K562 (cell line): ENCODE measurements around the gene SEC22A. TPM values are rescaled to one million over a fixed set of nuclear protein-coding genes. Genes with fewer than 3 reads are reported as not detected.

ENCODE experiments used
- ATAC-seq: fragments of 200-7000 bp; cut with Tn5 transposase; 3 replicates; pipeline ENCODE4 v1.9.1; 2020; ENCODE audit warnings: moderate library complexity
- BruUV-seq: library from RNA; stranded (reverse); fragments of 400-500 nt; replicated peaks from 2 replicates; lab custom pipeline; 2021; lab: Mats Ljungman, UMichigan
- CTCF ChIA-PET: fragments of 300-600 bp; formaldehyde crosslinking; extraction: SDS; loops from one replicate; lab custom pipeline; 2021; ENCODE audit warnings: low intra/inter-chr PET ratio; lab: Yijun Ruan, JAX
- POLR2A ChIA-PET: fragments of 300-600, 350-650 bp; sonication (Branson Sonifier 250); formaldehyde crosslinking; extraction: SDS; loops from one replicate; lab custom pipeline; 2021; ENCODE audit warnings: antibody characterized with exemption, inconsistent platforms; lab: Yijun Ruan, JAX
- DNase-seq, 4 experiments: peaks; one replicate each; pipeline versions ENCODE4 v3.0.0 to v3.0.0-alpha.2; 2011 to 2018; ENCODE audit warnings: low spot score in 3 of 4, mixed read lengths in 3 of 4; ENCODE audit errors: extremely low read depth in 1 of 4
- FAIRE-seq: peaks from 2 replicates; lab custom pipeline; 2011; peaks lifted over from hg19 to GRCh38; lab: Jason Lieb, UNC
- H2AFZ ChIP-seq: 2 replicates; pipeline ENCODE4 v1.6.0; 2011; ENCODE audit warnings: low read depth, low read length, control low read depth, inconsistent platforms
- H3K27ac ChIP-seq: fragments of 200-600 bp; 3 replicates; pipeline ENCODE4 v1.8.0; 2011; ENCODE audit warnings: low read depth, mild to moderate bottlenecking, control low read depth, inconsistent platforms, low read length, moderate library complexity, mixed read lengths; ENCODE audit errors: extremely low read depth
- H3K27me3 ChIP-seq, 2 experiments: fragments of 300-600 bp in 1 of 2; 2 replicates in 1 of 2; 3 replicates in 1 of 2; pipeline versions ENCODE4 v1.6.0 to v1.8.0; 2011; ENCODE audit warnings: inconsistent platforms in 2 of 2, low read length in 2 of 2, mild to moderate bottlenecking in 1 of 2, mixed read lengths in 1 of 2, moderate library complexity in 1 of 2; ENCODE audit not compliant: control insufficient read depth in 2 of 2, insufficient read depth in 2 of 2
- H3K36me3 ChIP-seq: fragments of 300-600 bp; 3 replicates; pipeline ENCODE4 v1.8.0; 2011; ENCODE audit warnings: mild to moderate bottlenecking, low read length, inconsistent platforms; ENCODE audit not compliant: control insufficient read depth, insufficient read depth
- H3K4me1 ChIP-seq, 2 experiments: fragments of 200-600 bp in 1 of 2; replicated peaks in 1 of 2; 2 replicates in 1 of 2; 3 replicates in 1 of 2; pipeline versions ENCODE4 v1.5.1 to v1.8.0; 2011; ENCODE audit warnings: inconsistent platforms in 2 of 2, low read length in 2 of 2, mild to moderate bottlenecking in 1 of 2, mixed read lengths in 1 of 2, moderate library complexity in 1 of 2; ENCODE audit not compliant: control insufficient read depth in 2 of 2, insufficient read depth in 2 of 2
- H3K4me2 ChIP-seq: 2 replicates; pipeline ENCODE4 v1.6.1; 2011; ENCODE audit warnings: low read length, control low read depth, inconsistent platforms, mixed read lengths; ENCODE audit not compliant: insufficient read depth
- H3K4me3 ChIP-seq: fragments of 200-600 bp; sonication (generic), shearing (Covaris generic); 2 replicates; pipeline ENCODE4 v1.5.1; 2016; ENCODE audit warnings: control low read depth, inconsistent platforms
- H3K79me2 ChIP-seq: fragments of 200-600 bp; 3 replicates; pipeline ENCODE4 v1.8.0; 2011; ENCODE audit warnings: low read length, inconsistent platforms; ENCODE audit not compliant: control insufficient read depth, insufficient read depth
- H3K9ac ChIP-seq, 2 experiments: 2 replicates each; pipeline versions ENCODE4 v1.6.0 to v1.6.1; 2011; ENCODE audit warnings: low read depth in 2 of 2, low read length in 2 of 2, control low read depth in 1 of 2, inconsistent platforms in 1 of 2, mild to moderate bottlenecking in 1 of 2, mixed read lengths in 1 of 2; ENCODE audit not compliant: insufficient read depth in 1 of 2
- H3K9me1 ChIP-seq: one replicate; pipeline ENCODE4 v1.6.0; 2011; ENCODE audit warnings: inconsistent platforms, mild to moderate bottlenecking, low read length, moderate library complexity; ENCODE audit not compliant: control insufficient read depth, insufficient read depth
- H3K9me3 ChIP-seq: replicated peaks from 2 replicates; pipeline ENCODE4 v1.5.1; 2011; ENCODE audit warnings: low read depth, low read length, inconsistent platforms; ENCODE audit not compliant: control insufficient read depth, insufficient read depth
- H4K20me1 ChIP-seq: replicated peaks from 2 replicates; pipeline ENCODE4 v1.6.1; 2011; ENCODE audit warnings: low read length, inconsistent platforms, mixed read lengths; ENCODE audit not compliant: control insufficient read depth, insufficient read depth
- KLF6 ChIP-seq: fragments of 250-450 bp; sonication (Bioruptor Pico); IDR thresholded peaks from 2 replicates; pipeline ENCODE4 v1.4.0; 2020; ENCODE audit warnings: mild to moderate bottlenecking, moderate library complexity, borderline replicate concordance
- PHF21A ChIP-seq: fragments of 450-650 bp; IDR thresholded peaks from 2 replicates; pipeline ENCODE4 v1.6.1; 2017; ENCODE audit warnings: low read depth, borderline replicate concordance
- SAFB2 ChIP-seq: fragments of 200-400 bp; formaldehyde crosslinking; IDR thresholded peaks from 2 replicates; pipeline ENCODE4 v1.6.1; 2018; ENCODE audit warnings: borderline replicate concordance, low read length, low read depth, moderate library complexity; ENCODE audit not compliant: severe bottlenecking
- WGBS: fragments of 100-300 bp; shearing (Covaris generic); methylation state at CpG from one replicate; pipeline ENCODE4 v1.1.6; 2016; ENCODE audit warnings: low coverage, mixed read lengths; ENCODE audit not compliant: insufficient coverage; ENCODE audit errors: missing lambda C conversion rate; 5-methylcytosine and 5-hydroxymethylcytosine counted together
- in situ Hi-C: fragments of 300-500 bp; cut with MboI; formaldehyde crosslinking; loops from 4 replicates; pipeline ENCODE4 v1.15.0; 2018; ENCODE audit warnings: inconsistent platforms, mixed read lengths
- intact Hi-C: fragments of 100-400 bp; cut with micrococcal nuclease; formaldehyde crosslinking; loops from 2 replicates; pipeline ENCODE4 v1.14.2; 2022
- polyA plus RNA-seq, 8 experiments: library from polyadenylated mRNA; depleted of rRNA in 4 of 8; stranded (reverse) in 5 of 8; unstranded in 3 of 8; fragments of >200 nt; fragmentation: Nextera tagmentation in 2 of 8; fragmentation: Illumina TruSeq in 1 of 8; extraction: Ambion mirVana in 2 of 8; extraction: Trizol in 1 of 8; gene quantifications; 2 replicates each; pipeline versions ENCODE4 v1.2.1 to v1.2.3, GENCODE V29; 2011 to 2014; ENCODE audit warnings: inconsistent platforms in 1 of 8, missing spikeins in 1 of 8
- total RNA-seq, 7 experiments: library from RNA; depleted of rRNA in 6 of 7; stranded (reverse); fragments of >200 nt in 6 of 7; fragmentation: Illumina TruSeq in 2 of 7; extraction: Trizol in 2 of 7; gene quantifications; 2 replicates each; pipeline versions ENCODE4 v1.2.1 to v1.2.3, GENCODE V29; 2011 to 2021; ENCODE audit warnings: low replicate concordance in 1 of 7
- TF ChIP-seq, protein P1 (sequence below): fragments of 450-650 bp; formaldehyde crosslinking; IDR thresholded peaks from 2 replicates; pipeline ENCODE4 v1.4.0; 2022; ENCODE audit warnings: missing genetic modification characterization

SEC22A gene
- total and polyA plus RNA-seq, 9 of the 15 experiments (the other 6 are each of a cell fraction or from before 2014, with no cell fraction given) = 7.9 to 44.5 (median 20.5) TPM

DNA sequence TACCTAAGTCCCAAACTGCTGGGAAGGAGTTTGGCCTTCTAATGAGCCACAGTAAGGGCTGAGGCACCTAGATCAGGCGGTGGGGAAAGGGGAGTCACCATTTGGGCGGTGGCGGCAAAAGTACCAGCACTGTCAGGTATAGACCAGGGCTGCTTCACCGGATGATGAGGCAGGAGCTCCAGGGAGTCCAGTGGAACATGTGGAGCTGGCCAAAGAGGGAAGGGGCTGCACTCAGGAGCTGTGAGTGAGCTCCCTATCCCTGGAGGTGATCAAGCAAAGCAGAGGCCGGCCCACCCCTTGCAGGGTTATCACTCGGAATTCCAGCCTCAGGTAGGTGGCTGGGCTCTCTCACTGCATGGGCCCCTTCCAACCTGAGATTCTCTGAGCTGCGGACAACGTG, 108.4 kb downstream of the SEC22A start:
- WGBS = 1% methylated on average over 8 of the region's 8 CpGs
- H3K9me3 ChIP-seq = no peaks in the 10 kb centered on the region
- no peak overlapping the region for H3K9ac ChIP-seq
- FAIRE-seq (no peak), DNase-seq (no peak)
- no peaks in the 10 kb centered on the region for H3K36me3 ChIP-seq
- CTCF ChIA-PET = no interaction called here
- no peak overlapping the region for H3K4me2 ChIP-seq
- intact Hi-C loops = no loop called here
- no peaks in the 10 kb centered on the region for H4K20me1 ChIP-seq
- H3K27ac ChIP-seq = no peak overlapping the region
- H3K79me2 ChIP-seq = no peaks in the 10 kb centered on the region
- peaks cover 7 to 25% of the 10 kb centered on the region in 2 experiments; a peak in 4 of 5 replicates for H3K27me3 ChIP-seq
- no peaks in the 10 kb centered on the region for H3K9me1 ChIP-seq
- POLR2A ChIA-PET = interaction anchor here (1.6 kb wide), 1 partner anchor 9 kb away, joined by 4 read pairs; no protein-coding TSS in a partner anchor
- H3K4me1 ChIP-seq = no peaks in the 10 kb centered on the region
- H3K4me3 ChIP-seq = no peak overlapping the region
- in situ Hi-C loops = no loop called here
- TF ChIP-seq, protein P1, sequence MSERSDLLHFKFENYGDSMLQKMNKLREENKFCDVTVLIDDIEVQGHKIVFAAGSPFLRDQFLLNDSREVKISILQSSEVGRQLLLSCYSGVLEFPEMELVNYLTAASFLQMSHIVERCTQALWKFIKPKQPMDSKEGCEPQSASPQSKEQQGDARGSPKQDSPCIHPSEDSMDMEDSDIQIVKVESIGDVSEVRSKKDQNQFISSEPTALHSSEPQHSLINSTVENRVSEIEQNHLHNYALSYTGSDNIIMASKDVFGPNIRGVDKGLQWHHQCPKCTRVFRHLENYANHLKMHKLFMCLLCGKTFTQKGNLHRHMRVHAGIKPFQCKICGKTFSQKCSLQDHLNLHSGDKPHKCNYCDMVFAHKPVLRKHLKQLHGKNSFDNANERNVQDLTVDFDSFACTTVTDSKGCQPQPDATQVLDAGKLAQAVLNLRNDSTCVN (CRISPR knock-in tag) = no peak
- no peak for TF ChIP-seq SAFB2
- no peak for TF ChIP-seq PHF21A
- TF ChIP-seq KLF6 (CRISPR knock-in tag) = no peak
- TF ChIP-seq, all 486 proteins: peak for 0
- H2AFZ ChIP-seq = no peak overlapping the region
- BruUV-seq = no TSS peak
- ATAC-seq = no peak
